ENCODE results near the gene FILIP1L. TPM values are rescaled to one million over a fixed set of nuclear protein-coding genes. Genes with fewer than 3 reads are reported as not detected.

The FILIP1L gene
- total and polyA plus RNA-seq, 2 of the 8 experiments (the other 6 are each of a cell fraction or from before 2014, with no cell fraction given) = 0.06 to 0.09 TPM

DNA sequence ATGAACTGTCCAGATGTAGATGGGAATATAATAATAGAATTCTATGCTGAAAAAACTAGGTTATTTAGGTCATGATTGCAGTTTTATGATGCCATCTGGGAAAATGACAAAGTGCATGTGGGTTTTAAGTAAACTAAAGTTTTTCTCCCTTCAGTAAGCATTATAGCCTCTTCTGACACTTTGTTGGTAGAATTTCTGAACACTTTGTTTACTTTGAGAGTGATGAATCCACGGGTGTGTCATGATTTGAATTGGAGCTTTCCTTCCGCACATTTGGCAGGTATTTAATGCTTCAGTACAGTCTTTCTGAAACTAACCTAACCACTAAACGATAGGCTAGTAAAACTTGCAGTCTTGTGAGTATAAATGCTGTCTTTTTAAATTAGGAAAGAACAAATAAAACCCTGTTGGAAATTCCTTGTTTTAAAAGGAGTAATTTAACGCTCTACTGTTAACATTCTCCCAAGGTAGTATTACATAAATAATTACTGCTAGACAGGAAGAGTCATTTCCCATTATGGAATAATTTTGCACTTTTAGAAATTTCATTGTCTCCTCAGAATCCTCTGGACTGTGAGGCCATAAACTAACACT lies 7.0 kb downstream of the FILIP1L start:
- no peaks in the 10 kb centered on the region for H3K9me3 ChIP-seq (ENCODE audit: insufficient read depth in 2 of 2, low read depth in 1 of 2, low read length in 1 of 2)
- CTCF ChIA-PET (ENCODE audit: partially characterized antibody) = interaction anchor here (0.7 to 3.3 kb wide), 6 partner anchors 12 to 147 kb away, joined by 3 to 10 read pairs (median 4); no protein-coding TSS in a partner anchor
- no peak for TF ChIP-seq GABPA (IDR thresholded peaks at IDR 0.05; ENCODE audit: borderline replicate concordance, insufficient read depth, low read length)
- TF ChIP-seq HDAC6 (IDR thresholded peaks at IDR 0.05; ENCODE audit: low read depth, low read length) = no peak
- TF ChIP-seq NRF1 (IDR thresholded peaks at IDR 0.05; ENCODE audit: low read depth, low read length) = no peak
- no peak for TF ChIP-seq MAFK (IDR thresholded peaks at IDR 0.05; ENCODE audit: low read depth, low read length)
- TF ChIP-seq, protein P1, sequence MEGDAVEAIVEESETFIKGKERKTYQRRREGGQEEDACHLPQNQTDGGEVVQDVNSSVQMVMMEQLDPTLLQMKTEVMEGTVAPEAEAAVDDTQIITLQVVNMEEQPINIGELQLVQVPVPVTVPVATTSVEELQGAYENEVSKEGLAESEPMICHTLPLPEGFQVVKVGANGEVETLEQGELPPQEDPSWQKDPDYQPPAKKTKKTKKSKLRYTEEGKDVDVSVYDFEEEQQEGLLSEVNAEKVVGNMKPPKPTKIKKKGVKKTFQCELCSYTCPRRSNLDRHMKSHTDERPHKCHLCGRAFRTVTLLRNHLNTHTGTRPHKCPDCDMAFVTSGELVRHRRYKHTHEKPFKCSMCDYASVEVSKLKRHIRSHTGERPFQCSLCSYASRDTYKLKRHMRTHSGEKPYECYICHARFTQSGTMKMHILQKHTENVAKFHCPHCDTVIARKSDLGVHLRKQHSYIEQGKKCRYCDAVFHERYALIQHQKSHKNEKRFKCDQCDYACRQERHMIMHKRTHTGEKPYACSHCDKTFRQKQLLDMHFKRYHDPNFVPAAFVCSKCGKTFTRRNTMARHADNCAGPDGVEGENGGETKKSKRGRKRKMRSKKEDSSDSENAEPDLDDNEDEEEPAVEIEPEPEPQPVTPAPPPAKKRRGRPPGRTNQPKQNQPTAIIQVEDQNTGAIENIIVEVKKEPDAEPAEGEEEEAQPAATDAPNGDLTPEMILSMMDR (IDR thresholded peaks at IDR 0.05; ENCODE audit: control extremely low read depth in 1 of 3, insufficient read depth in 1 of 3, low read depth in 1 of 3, low read length in 3 of 3) = no peak
- no peak for TF ChIP-seq EP300 (IDR thresholded peaks at IDR 0.05; ENCODE audit: borderline replicate concordance in 1 of 2, low read depth in 2 of 2, low read length in 2 of 2)
- no peak for TF ChIP-seq GTF2F1 (IDR thresholded peaks at IDR 0.05; ENCODE audit: borderline replicate concordance, low read depth, low read length)
- TF ChIP-seq CEBPB (IDR thresholded peaks at IDR 0.05; ENCODE audit: low read depth, low read length) = no peak
- TF ChIP-seq RXRA (IDR thresholded peaks at IDR 0.05; ENCODE audit: insufficient read depth, low read depth, low read length) = no peak
- TF ChIP-seq, protein P2, sequence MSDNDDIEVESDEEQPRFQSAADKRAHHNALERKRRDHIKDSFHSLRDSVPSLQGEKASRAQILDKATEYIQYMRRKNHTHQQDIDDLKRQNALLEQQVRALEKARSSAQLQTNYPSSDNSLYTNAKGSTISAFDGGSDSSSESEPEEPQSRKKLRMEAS (IDR thresholded peaks at IDR 0.05) = no peak

More for the DNA sequence above, 7.0 kb downstream of the FILIP1L start:
- Histone ChIP-seq H2BK12ac (ENCODE audit: low read depth, low read length) (no peak overlapping the region), H3K4ac (replicated peaks; ENCODE audit: insufficient read length, low read depth, low read length) (no peak overlapping the region), H2BK5ac (ENCODE audit: low read depth, low read length) (no peak overlapping the region), H3K4me3 (ENCODE audit: extremely low read depth in 1 of 4, insufficient read depth in 2 of 4, low read depth in 3 of 4, low read length in 4 of 4) (no peak overlapping the region), H2AFZ (ENCODE audit: low read length) (no peak overlapping the region), H3K4me2 (ENCODE audit: insufficient read depth in 1 of 2, low read depth in 2 of 2, low read length in 2 of 2) (no peak overlapping the region), H2AK5ac (ENCODE audit: low read depth, low read length) (no peak overlapping the region), H3K79me1 (ENCODE audit: low read depth, low read length) (no peaks in the 10 kb centered on the region), H3K56ac (replicated peaks; ENCODE audit: insufficient read length, low read depth, low read length) (no peak overlapping the region), H4K5ac (ENCODE audit: insufficient read length, low read depth, low read length) (no peak overlapping the region), H4K20me1 (replicated peaks in 1 of 2; ENCODE audit: control insufficient read depth in 1 of 2, insufficient read depth in 2 of 2, low read length in 2 of 2) (no peaks in the 10 kb centered on the region), H2BK20ac (ENCODE audit: low read length) (no peak overlapping the region), H2BK120ac (replicated peaks; ENCODE audit: low read depth, low read length) (no peak overlapping the region), H3K9ac (replicated peaks in 1 of 4; ENCODE audit: extremely low read depth in 1 of 4, low read depth in 3 of 4, low read length in 3 of 4) (no peak overlapping the region), H3K4me1 (replicated peaks in 1 of 4; ENCODE audit: control insufficient read depth in 3 of 4, insufficient read depth in 4 of 4, low read length in 3 of 4) (peaks cover 0 to 2% (median 0%) of the 10 kb centered on the region in 4 experiments; a peak in 1 of 7 replicates), H3K23me2 (ENCODE audit: low read depth, low read length) (no peaks in the 10 kb centered on the region), H2BK15ac (ENCODE audit: low read length) (no peak overlapping the region), H3K18ac (ENCODE audit: extremely low read depth, low read length) (no peak overlapping the region), H4K8ac (ENCODE audit: extremely low read depth, insufficient read depth, low read length) (no peak overlapping the region), H3K27ac (ENCODE audit: low read depth, low read length) (no peak overlapping the region), H3K79me2 (ENCODE audit: control insufficient read depth in 1 of 2, insufficient read depth in 2 of 2, low read length in 2 of 2) (no peaks in the 10 kb centered on the region), H3K27me3 (replicated peaks in 1 of 4; ENCODE audit: control insufficient read depth in 3 of 4, extremely low read depth in 1 of 4, insufficient read depth in 3 of 4, low read length in 3 of 4) (no peaks in the 10 kb centered on the region), H3K36me3 (ENCODE audit: control insufficient read depth in 2 of 4, insufficient read depth in 4 of 4, low read length in 3 of 4) (no peaks in the 10 kb centered on the region), H3K14ac (ENCODE audit: insufficient read length) (no peak overlapping the region), H4K91ac (replicated peaks; ENCODE audit: insufficient read length, low read length) (no peak overlapping the region), H3K23ac (ENCODE audit: insufficient read length) (no peak overlapping the region)
- POLR2A ChIA-PET (ENCODE audit: partially characterized antibody) = interaction anchor here (1.4 kb wide), 1 partner anchor 9 kb away, joined by 3 read pairs; no protein-coding TSS in a partner anchor
- DNase-seq (ENCODE audit: low read depth in 1 of 2, low spot score in 2 of 2) = no peak
- FAIRE-seq = no peak
- 84% methylated on average over 4 of the region's 4 CpGs; no CpG with 5 or more reads in 1 of the 2 experiments for WGBS, 2 experiments (ENCODE audit: extremely low coverage in 1 of 2, insufficient coverage in 1 of 2, insufficient read length in 1 of 2, insufficient replicate concordance in 2 of 2, low coverage in 1 of 2, low lambda C conversion rate in 2 of 2, missing lambda C conversion rate in 1 of 2)

Measured in H1 (cell line).